Right renal pelvis (tissue), 4 donors: ENCODE results near the gene ZNF362. TPM values are rescaled to one million over a fixed set of nuclear protein-coding genes. Genes with fewer than 3 reads are reported as not detected.

ENCODE experiments used
- DNase-seq, 4 donors: peaks; one replicate each; pipeline ENCODE4 v3.0.0-alpha.2; 2013; ENCODE audit warnings: low read depth in 4 of 4, low spot score in 3 of 4, missing footprints in 1 of 4
- polyA plus RNA-seq, 4 donors: library from polyadenylated mRNA; unstranded; fragments of 120-200 nt; gene quantifications; one replicate each; pipeline ENCODE4 v1.2.1, GENCODE V29; 2013; ENCODE audit not compliant: insufficient read length in 4 of 4

Gene ZNF362
- polyA plus RNA-seq, 4 donors, result 59.2 to 66.0 (median 60.3) TPM

GRCh38 chr1:33244143-33244808 lies 12.0 kb upstream of the ZNF362 start:
- DNase-seq, result no peak

DNA sequence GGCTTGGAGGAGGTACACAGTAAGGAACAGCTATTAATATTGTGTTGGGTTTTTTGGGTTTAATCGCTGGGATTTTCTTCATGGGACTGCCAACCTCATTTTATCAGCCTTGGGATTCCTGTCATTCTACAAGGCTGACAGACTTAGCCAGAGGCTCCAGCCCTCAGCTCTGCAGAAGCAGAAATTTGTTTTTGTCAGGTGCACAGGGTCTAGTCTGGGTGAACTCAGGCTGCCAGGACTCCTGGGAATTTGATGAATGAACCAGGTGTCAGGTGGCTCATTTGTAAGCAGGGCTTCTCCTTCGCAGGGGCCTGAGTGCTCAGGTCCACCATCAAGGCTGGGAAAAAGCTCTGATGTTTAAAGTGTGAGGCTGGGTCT lies 11.5 kb upstream of the ZNF362 start:
- no peak for DNase-seq

DNA sequence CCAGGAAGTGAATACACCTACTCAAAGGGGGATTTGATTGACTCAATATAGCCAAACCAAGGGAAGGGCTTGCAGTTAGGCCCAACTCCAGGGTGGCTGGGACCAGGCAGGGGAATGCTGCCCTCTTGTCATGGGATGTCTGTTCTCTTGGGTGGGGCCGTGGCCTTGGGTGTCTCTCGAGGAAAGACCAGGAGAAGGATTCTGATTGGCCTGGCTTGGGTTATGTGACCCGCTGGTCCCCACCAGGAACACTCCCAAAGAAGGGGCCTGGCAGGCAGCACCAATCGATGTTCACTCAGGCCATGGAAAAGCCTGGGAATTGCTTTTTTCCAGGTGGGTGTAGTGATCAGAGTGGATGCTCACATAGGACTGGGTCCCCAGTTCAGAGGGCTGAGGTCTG lies 10.1 kb upstream of the ZNF362 start:
- DNase-seq, result no peak

DNA sequence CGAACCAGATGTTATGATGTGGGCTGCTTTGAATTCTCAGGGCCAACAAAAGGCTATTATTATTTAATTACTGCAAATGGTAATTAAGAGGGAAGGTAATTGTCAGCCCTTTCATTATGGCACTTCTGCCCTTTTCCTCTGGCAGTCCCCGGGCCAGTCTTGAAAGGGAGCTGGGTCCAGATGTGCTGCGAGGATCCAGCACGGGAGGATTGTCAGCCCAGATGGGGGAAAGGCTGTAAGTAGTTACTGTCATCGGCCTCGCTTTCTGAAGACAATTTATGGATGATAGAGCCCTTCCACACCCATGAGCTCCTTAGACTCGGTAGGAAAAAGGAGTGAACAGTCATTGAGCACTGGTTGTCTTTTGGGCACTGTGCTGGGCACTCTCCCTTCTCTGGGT lies 8.7 kb upstream of the ZNF362 start:
- DNase-seq, result no peak

DNA sequence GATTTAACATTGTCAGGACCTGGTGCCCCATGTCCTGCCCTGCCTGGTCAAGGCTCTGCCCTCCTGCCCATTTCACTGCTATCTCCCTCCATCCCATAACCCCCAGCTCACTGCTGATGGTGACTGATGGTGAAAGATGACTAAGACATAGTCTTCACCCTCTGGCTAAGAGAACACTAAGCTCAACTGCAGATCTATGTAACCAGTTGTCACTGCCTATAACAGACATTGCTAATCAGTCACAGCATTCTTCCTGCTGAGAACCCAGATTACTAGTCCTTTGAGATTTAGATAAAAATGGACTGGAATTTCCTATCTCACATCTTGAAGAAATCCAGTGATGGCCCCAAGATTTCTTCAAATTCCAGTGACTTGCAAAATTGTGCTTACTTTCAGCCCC lies 8.0 kb upstream of the ZNF362 start:
- no peak for DNase-seq

- no peak for DNase-seq
These were observed 6.9 kb upstream of the ZNF362 start for GRCh38 chr1:33249422-33249821.

DNA sequence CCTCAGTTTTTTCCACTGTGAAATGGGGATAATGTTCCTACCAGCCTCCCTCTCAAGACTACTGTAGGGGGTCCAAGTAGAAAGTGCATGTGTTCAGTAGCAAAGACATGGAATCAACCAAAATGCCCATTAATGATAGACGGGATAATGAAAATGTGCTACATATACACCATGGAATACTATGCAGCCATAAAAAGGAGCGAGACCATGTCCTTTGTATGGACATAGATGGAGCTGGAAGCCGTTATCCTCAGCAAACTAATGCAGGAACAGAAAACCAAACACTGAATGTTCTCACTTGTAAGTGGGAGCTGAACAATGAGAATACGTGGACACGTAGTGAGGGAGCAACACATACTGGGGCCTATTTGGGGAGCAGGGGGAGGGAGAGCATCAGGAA lies 6.1 kb upstream of the ZNF362 start:
- no peak for DNase-seq

- DNase-seq, result no peak
These were observed 5.6 kb upstream of the ZNF362 start for GRCh38 chr1:33250724-33251123.

DNA sequence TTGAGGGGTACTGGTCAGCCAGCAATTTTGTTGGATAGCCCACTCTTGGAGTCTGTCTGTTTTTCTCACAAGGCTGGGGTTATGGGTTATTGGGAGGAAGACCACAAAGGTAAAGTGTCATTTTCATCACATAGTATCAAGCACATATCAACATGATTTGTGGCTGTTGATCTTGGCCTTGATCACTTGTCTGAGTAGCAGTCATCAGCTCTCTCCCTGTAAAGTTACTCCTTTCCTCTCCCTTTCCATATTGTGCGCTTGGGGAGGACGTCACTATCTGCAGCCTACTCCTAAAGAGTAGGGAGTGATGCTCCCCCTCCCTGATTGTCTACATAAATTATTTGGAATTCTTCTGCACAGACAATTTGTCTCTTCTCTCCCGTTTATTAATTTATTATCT lies 1.8 kb upstream of the ZNF362 start:
- DNase-seq, result no peak

DNA sequence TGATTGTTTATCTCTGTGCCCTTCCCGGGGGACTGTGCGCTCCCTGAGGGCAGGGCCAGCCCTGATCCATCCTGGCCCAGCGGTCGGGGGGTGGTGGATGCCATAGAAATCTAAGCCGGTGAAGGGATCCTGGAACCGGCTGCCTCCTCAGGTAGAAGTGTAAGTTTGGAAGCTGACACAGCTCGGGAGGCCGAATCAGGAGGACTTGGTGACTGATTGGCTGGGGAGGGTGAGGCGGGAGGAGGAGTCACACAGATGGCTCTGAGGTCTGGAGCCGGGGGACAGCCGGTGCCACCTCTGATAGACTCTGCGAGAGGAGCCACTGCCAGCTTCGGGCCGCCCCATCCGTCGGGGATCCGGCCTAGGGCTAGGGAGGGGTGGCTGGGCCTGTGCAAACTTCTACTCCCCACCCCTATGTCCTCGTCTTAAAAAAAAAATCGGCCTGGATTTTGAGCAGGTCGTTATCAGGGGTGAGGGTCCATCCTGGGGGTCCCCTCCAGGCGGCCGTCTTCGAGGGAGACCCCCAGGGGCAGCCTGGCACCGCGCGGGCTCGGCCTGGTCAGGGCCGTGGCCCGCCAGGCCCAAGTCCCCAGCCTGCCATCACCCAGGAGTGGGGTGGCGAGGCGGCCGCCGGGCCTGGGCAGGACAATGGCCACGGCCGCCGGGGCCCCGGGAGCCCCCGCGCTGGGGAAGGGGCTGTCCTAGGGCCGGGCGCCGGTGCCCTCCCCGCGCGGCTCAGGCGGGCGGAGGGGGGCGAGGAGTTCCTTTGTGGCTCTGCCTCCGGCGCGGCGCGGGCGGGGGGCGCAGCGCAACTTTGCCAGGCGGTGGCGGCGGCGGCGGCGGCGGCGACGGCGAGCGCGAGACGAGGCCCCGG lies 708 bp upstream of the ZNF362 start:
- peak in 1 of 4 donors; percentile 50 for DNase-seq

DNA sequence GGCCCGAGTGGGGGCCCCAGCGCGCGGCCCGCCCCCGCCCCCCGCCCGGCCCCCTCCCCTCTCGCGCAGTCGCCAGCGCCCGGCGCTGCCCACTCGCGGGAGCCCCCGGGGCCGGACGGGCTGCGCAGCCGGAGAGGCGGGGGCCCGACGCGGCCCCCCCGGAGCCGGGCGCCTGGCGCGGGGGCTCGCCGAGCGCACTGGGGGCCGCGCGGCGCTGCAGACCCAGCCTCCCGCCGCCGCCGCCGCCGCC lies 146 bp upstream of the ZNF362 start:
- DNase-seq, result no peak

DNA sequence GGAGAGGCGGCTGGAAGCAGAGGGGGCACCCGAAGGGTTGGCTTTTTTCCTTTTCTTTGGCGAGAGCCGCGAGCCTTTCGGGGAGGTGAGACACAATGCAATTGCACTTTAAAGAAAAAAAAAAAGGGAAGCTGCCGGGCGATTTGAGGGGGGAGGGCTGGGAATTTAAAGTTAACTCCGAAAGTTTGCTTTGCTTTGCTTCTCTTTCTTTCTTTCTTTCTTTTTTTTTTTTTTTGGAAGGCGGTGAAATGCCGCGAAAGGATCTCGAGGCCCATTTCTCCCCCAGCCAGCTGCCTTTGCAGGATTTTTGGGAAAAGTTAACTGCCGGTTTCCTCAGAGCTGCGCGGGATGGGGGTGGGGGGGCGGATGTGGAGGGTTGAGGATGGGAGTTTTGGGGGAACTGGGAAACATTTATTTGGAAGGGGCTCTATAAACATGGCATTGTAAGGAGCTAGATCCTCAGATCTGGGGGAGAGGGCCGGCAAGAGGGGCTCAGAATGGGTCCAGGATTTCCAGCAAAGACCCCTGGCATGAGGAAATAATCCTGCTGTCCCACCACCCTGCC lies 997 bp downstream of the ZNF362 start:
- no peak for DNase-seq

GRCh38 chr1:33257772-33258712 lies 1.8 kb downstream of the ZNF362 start:
- DNase-seq, result no peak

GRCh38 chr1:33258788-33259274 lies 2.5 kb downstream of the ZNF362 start:
- no peak for DNase-seq

GRCh38 chr1:33259879-33260278 lies 3.6 kb downstream of the ZNF362 start:
- DNase-seq, result no peak

DNA sequence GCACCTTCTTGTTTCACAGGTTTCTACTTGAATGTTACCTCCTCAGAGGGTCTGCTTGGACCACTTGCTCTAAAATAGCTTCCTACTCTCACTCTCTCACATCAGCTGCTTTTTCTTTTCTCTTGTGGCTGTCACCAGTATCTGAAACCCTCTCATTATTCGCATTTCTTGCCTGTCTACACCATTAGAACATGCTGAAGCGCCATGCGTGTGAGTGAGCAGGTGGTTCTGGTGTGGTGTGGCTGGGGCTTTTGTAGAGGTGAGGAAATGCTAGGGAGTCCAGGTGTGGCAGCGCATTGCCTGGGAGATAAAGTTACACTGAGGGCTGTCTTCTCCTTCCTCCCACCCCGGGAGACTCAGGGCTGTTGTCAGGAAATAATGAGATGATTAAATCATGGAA lies 4.1 kb downstream of the ZNF362 start:
- DNase-seq, result no peak

DNA sequence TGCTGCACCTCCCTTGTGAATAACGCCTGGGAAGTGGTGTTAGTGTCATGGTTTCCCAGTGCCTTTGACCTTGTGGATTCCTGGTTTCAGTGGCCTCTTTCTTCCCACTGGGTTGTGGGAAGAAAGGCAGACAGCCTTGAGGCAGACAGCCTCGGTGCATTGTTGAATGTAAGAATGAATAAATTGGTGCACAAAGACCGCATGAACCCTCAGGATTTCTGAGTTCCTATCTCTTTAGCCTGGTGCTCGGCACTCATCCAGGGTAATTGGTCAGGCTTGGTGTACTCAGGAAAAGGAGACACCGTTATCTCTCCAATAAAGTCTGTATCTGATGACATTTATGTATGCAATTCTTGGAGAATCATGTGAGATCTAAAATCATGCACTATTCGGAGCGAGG lies 5.1 kb downstream of the ZNF362 start:
- DNase-seq, result no peak

- DNase-seq, result no peak
These were observed 7.7 kb downstream of the ZNF362 start for GRCh38 chr1:33263890-33264504.

DNA sequence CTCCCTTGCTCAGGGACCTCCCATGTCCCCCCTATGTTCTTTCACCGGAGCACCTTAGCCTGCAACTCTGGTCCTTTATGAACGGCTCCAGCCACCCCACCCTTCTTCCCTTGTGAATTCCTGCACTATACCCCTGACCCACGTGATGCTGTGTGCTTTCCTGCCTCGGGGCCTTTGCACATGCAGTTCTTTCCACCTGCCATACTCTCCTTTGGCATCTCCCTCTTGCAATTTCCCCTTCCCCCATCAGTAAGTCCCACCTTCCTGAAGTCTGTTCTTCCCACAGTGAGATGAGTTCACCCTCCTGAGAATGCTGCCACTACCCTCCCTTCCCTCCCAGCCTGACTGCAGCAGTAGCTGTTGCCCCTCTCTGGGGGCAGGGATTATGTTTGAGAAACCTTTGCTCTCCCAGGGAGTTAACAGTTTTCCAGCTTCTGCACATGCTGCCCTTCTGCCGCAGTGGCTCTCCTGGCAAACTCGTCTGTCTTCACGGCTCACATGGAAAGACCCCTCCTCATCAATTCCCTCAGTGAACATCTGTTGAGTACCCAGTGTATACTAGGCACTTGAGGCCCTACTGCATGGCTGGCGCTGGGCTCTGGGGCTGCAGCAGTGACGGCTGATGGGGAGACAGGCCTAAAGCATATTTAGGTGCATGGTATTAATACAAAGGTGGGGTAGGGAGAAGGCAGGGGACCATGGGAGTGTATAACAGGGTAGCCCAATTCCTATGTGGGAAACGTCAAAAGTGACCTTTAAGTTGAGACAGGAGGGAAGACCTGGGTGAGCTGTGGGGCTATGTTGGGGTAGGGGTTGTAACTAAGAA lies 9.7 kb downstream of the ZNF362 start:
- no peak for DNase-seq

DNA sequence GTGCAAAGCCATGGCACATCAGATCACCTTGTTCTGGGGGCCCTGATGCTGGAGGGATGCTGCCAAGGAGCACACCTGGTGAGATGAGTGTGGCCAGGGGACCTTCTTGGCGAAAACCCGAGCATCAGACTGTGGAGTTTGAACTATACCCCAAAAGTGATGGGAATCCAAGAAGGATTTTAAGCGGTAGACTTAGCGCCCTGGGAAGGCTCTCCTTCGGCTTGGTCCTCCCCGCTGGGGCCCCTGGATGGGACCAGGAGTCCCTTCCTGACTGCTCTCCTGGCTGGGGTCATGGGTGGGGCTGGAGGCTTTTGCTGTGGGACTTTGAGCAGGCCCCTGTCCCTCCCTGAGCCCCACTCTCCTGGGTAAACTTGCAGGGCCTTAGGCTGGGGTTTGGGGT lies 10.5 kb downstream of the ZNF362 start:
- DNase-seq, result no peak
